Smooth muscle cell (in vitro differentiated cells): ENCODE results near the gene TRIM68. TPM values are rescaled to one million over a fixed set of nuclear protein-coding genes. Genes with fewer than 3 reads are reported as not detected.

Experiments used
- DNase-seq: peaks from one replicate; lab custom pipeline; 2025; ENCODE audit not compliant: unreplicated experiment; lab: John Stamatoyannopoulos, UW
- H2AFZ ChIP-seq: fragments of 200-600 bp; sonication (generic); 2 replicates; pipeline ENCODE4 v1.6.0; 2016; ENCODE audit warnings: antibody characterized with exemption, low read depth, mild to moderate bottlenecking
- H3F3A ChIP-seq: fragments of 200-600 bp; sonication (generic); 2 replicates; pipeline ENCODE4 v1.6.0; 2017; ENCODE audit warnings: antibody characterized with exemption, low read depth
- H3K27ac ChIP-seq: fragments of 200-600 bp; sonication (generic); 2 replicates; pipeline ENCODE4 v1.5.1; 2016; ENCODE audit warnings: low read depth, mild to moderate bottlenecking
- H3K27me3 ChIP-seq: fragments of 200-600 bp; sonication (generic); 2 replicates; pipeline ENCODE4 v1.6.1; 2016; ENCODE audit warnings: low read depth, mild to moderate bottlenecking
- H3K36me3 ChIP-seq: fragments of 200-600 bp; sonication (generic); 2 replicates; pipeline ENCODE4 v1.5.1; 2016; ENCODE audit warnings: low read depth
- H3K4me1 ChIP-seq: fragments of 200-600 bp; sonication (generic); 2 replicates; pipeline ENCODE4 v1.5.1; 2016; ENCODE audit warnings: low read depth
- H3K4me2 ChIP-seq: fragments of 200-600 bp; sonication (generic); 2 replicates; pipeline ENCODE4 v1.6.0; 2016; ENCODE audit warnings: mild to moderate bottlenecking
- H3K4me3 ChIP-seq: fragments of 200-600 bp; sonication (generic); 2 replicates; pipeline ENCODE4 v1.5.1; 2016; ENCODE audit warnings: mild to moderate bottlenecking
- H3K79me2 ChIP-seq: fragments of 200-600 bp; sonication (generic); 2 replicates; pipeline ENCODE4 v1.6.0; 2016; ENCODE audit warnings: low read depth, mild to moderate bottlenecking
- H3K9ac ChIP-seq: fragments of 200-600 bp; sonication (generic); 2 replicates; pipeline ENCODE4 v1.6.0; 2016; ENCODE audit warnings: low read depth
- H3K9me3 ChIP-seq: fragments of 200-600 bp; sonication (generic); replicated peaks from 2 replicates; pipeline ENCODE4 v1.5.1; 2016; ENCODE audit warnings: low read depth
- H4K20me1 ChIP-seq: fragments of 200-600 bp; sonication (generic); 2 replicates; pipeline ENCODE4 v1.6.0; 2016; ENCODE audit warnings: low read depth
- WGBS: methylation state at CpG from one replicate; pipeline ENCODE4 v1.1.7; 2016; ENCODE audit warnings: low lambda C conversion rate; 5-methylcytosine and 5-hydroxymethylcytosine counted together
- polyA plus RNA-seq: library from polyadenylated mRNA; unstranded; fragments of >200 nt; fragmentation: Nextera tagmentation; extraction: Ambion mirVana; gene quantifications from 2 replicates; pipeline ENCODE4 v1.2.1, GENCODE V29; 2016
- total RNA-seq: library from RNA; depleted of rRNA; stranded (reverse); fragments of >200 nt; gene quantifications from 2 replicates; pipeline ENCODE4 v1.2.3, GENCODE V29; 2014
- TF ChIP-seq, protein P1 (sequence below): fragments of 200-600 bp; sonication (generic); IDR thresholded peaks from 2 replicates; pipeline ENCODE4 v1.5.1; 2017; ENCODE audit warnings: borderline replicate concordance, mild to moderate bottlenecking, antibody characterized with exemption; ENCODE audit not compliant: insufficient read depth, poor library complexity, severe bottlenecking

TRIM68 gene
- total and polyA plus RNA-seq, 2 experiments from 2014 or later: 7.8 to 10.7 TPM

- Histone ChIP-seq H3K4me3 (peak overlapping the region; percentile 71), H3K27me3 (no peaks in the 10 kb centered on the region), H3K79me2 (no peaks in the 10 kb centered on the region), H3K27ac (peak overlapping the region; percentile 76), H3F3A (no peaks in the 10 kb centered on the region), H3K4me2 (peak overlapping the region; percentile 90), H3K9me3 (no peaks in the 10 kb centered on the region), H2AFZ (peak overlapping the region; percentile 97), H3K36me3 (no peaks in the 10 kb centered on the region), H3K9ac (peak overlapping the region; percentile 74), H3K4me1 (peaks cover 4% of the 10 kb centered on the region), H4K20me1 (no peaks in the 10 kb centered on the region)
- TF ChIP-seq, protein P1, sequence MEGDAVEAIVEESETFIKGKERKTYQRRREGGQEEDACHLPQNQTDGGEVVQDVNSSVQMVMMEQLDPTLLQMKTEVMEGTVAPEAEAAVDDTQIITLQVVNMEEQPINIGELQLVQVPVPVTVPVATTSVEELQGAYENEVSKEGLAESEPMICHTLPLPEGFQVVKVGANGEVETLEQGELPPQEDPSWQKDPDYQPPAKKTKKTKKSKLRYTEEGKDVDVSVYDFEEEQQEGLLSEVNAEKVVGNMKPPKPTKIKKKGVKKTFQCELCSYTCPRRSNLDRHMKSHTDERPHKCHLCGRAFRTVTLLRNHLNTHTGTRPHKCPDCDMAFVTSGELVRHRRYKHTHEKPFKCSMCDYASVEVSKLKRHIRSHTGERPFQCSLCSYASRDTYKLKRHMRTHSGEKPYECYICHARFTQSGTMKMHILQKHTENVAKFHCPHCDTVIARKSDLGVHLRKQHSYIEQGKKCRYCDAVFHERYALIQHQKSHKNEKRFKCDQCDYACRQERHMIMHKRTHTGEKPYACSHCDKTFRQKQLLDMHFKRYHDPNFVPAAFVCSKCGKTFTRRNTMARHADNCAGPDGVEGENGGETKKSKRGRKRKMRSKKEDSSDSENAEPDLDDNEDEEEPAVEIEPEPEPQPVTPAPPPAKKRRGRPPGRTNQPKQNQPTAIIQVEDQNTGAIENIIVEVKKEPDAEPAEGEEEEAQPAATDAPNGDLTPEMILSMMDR: no peak
- no peak for DNase-seq
- 60% methylated on average over 6 of the region's 6 CpGs for WGBS
These were observed 935 bp downstream of the TRIM68 start for GRCh38 chr11:4607096-4607495.

- no peaks in the 10 kb centered on the region for H3K79me2 ChIP-seq
- H3K4me2 ChIP-seq: peak overlapping the region; percentile 90
- H3F3A ChIP-seq: no peaks in the 10 kb centered on the region
- no peaks in the 10 kb centered on the region for H3K27me3 ChIP-seq
- no peaks in the 10 kb centered on the region for H3K36me3 ChIP-seq
- no peaks in the 10 kb centered on the region for H4K20me1 ChIP-seq
- H2AFZ ChIP-seq: no peak overlapping the region
- peaks cover 4% of the 10 kb centered on the region for H3K4me1 ChIP-seq
- H3K27ac ChIP-seq: no peak overlapping the region
- WGBS: 72% methylated on average over 1 of the region's 1 CpG
- TF ChIP-seq, protein P1: no peak
- H3K9ac ChIP-seq: no peak overlapping the region
- H3K9me3 ChIP-seq: no peaks in the 10 kb centered on the region
- H3K4me3 ChIP-seq: peak overlapping the region; percentile 71
- no peak for DNase-seq
These were observed 1.6 kb downstream of the TRIM68 start for GRCh38 chr11:4606231-4607015.

- no peaks in the 10 kb centered on the region for H3K9me3 ChIP-seq
- H4K20me1 ChIP-seq: no peaks in the 10 kb centered on the region
- H3K4me3 ChIP-seq: no peak overlapping the region
- no peaks in the 10 kb centered on the region for H3K36me3 ChIP-seq
- H3K9ac ChIP-seq: no peak overlapping the region
- no peak for DNase-seq
- H3K4me2 ChIP-seq: no peak overlapping the region
- no peaks in the 10 kb centered on the region for H3F3A ChIP-seq
- 99% methylated on average over 4 of the region's 4 CpGs for WGBS
- H3K4me1 ChIP-seq: peaks cover 4% of the 10 kb centered on the region
- no peaks in the 10 kb centered on the region for H3K27me3 ChIP-seq
- no peaks in the 10 kb centered on the region for H3K79me2 ChIP-seq
- H3K27ac ChIP-seq: no peak overlapping the region
- TF ChIP-seq, protein P1: no peak
- no peak overlapping the region for H2AFZ ChIP-seq
These were observed 3.0 kb downstream of the TRIM68 start for GRCh38 chr11:4605057-4605456.

DNA sequence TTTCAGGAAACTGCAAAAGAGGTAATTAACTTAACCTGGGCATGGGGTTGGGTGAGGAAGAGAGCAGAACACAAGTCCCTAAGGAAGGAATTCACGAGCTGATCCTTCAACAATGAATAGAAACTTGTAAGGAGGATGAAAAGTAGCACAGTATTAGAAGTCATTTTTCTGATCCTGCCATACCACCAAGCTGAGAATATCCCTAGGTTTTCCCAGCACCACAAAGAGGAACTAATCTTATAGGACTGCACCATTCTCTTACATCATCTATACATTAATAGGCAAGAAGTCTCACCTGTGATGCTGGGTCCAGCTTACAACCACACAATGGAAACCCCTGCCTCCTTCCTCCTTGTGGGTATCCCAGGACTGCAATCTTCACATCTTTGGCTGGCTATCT is 14.3 kb downstream of the TRIM68 start, which contains the start of gene OR52I1:
TSS of gene OR52I1 (plus strand) at position 301 of the 400 bp plus-strand sequence. CDS start at position 301, 0 bp downstream.
- Histone ChIP-seq H3K4me3 (no peak within 1 kb of the TSS), H3K27ac (no peak within 1 kb of the TSS), H3K4me1 (no peaks in the 10 kb centered on the region), H3K9ac (no peak within 1 kb of the TSS), H3K79me2 (no peaks in the 10 kb centered on the region), H3K36me3 (no peaks in the 10 kb centered on the region), H2AFZ (no peak within 1 kb of the TSS), H3K27me3 (no peaks in the 10 kb centered on the region), H3F3A (no peaks in the 10 kb centered on the region), H3K9me3 (no peaks in the 10 kb centered on the region), H3K4me2 (no peak within 1 kb of the TSS), H4K20me1 (no peaks in the 10 kb centered on the region)
- no peak for DNase-seq
- 95% methylated on average over 1 of the region's 1 CpG for WGBS
- TF ChIP-seq, protein P1: no peak
